Frontal cortex (tissue), 4 donors: Measurements from ENCODE around the gene EIPR1. TPM values are rescaled to one million over a fixed set of nuclear protein-coding genes. Genes with fewer than 3 reads are reported as not detected.
"Not testable (repeated sequence)": the region's sequence is repeated elsewhere in the genome, so short reads cannot be mapped to it uniquely, and the experiment has no call there.

Source experiments
- DNase-seq, 2 donors: peaks; one replicate each; pipeline ENCODE4 v3.0.0; 2012; ENCODE audit warnings: low spot score in 2 of 2
- FAIRE-seq: peaks from 2 replicates; lab custom pipeline; 2012; peaks lifted over from hg19 to GRCh38; lab: Jason Lieb, UNC
- total RNA-seq: library from RNA; depleted of rRNA; stranded (reverse); fragments of >200 nt; gene quantifications from one replicate; pipeline ENCODE4 v1.2.3, GENCODE V29; 2014
- donor health status: control.
- donor health status: control.
- donor health status: control.

Gene EIPR1
- total RNA-seq, 1 donor from 2014 or later: 40.8 TPM

- FAIRE-seq (peak; percentile 19), DNase-seq (peak in 1 of 2 donors; percentile 66)
Observed at GRCh38 chr2:3189076-3189591, 188.5 kb downstream of the EIPR1 start.

GRCh38 chr2:3188405-3188946, 189.1 kb downstream of the EIPR1 start:
- FAIRE-seq (no peak), DNase-seq (no peak)

- DNase-seq (no peak), FAIRE-seq (no peak)
Observed at GRCh38 chr2:3187467-3187866, 190.2 kb downstream of the EIPR1 start.

- DNase-seq (no peak), FAIRE-seq (no peak)
Observed at GRCh38 chr2:3186766-3187165, 190.9 kb downstream of the EIPR1 start.

GRCh38 chr2:3185910-3186309, 191.7 kb downstream of the EIPR1 start:
- FAIRE-seq (no peak), DNase-seq (no peak)

GRCh38 chr2:3185256-3185655, 192.4 kb downstream of the EIPR1 start:
- DNase-seq (no peak), FAIRE-seq (no peak)

- FAIRE-seq (no peak), DNase-seq (no peak)
Observed at GRCh38 chr2:3184167-3184566, 193.5 kb downstream of the EIPR1 start.

GRCh38 chr2:3183766-3184165, 193.9 kb downstream of the EIPR1 start:
- no peak for DNase-seq
- FAIRE-seq: no peak

GRCh38 chr2:3182848-3183247, 194.8 kb downstream of the EIPR1 start:
- DNase-seq (no peak), FAIRE-seq (no peak)

- FAIRE-seq (no peak), DNase-seq (no peak)
Observed at GRCh38 chr2:3181416-3182010, 196.1 kb downstream of the EIPR1 start.

GRCh38 chr2:3180909-3181221, 196.8 kb downstream of the EIPR1 start:
- DNase-seq: not testable (repeated sequence)
- FAIRE-seq: peak; percentile 87

GRCh38 chr2:3180082-3180908, 197.3 kb downstream of the EIPR1 start:
- no peak for DNase-seq
- no peak for FAIRE-seq

- no peak for DNase-seq
- FAIRE-seq: no peak
Observed at GRCh38 chr2:3179626-3180025, 198.0 kb downstream of the EIPR1 start.

- no peak for DNase-seq
- FAIRE-seq: no peak
Observed at GRCh38 chr2:3179208-3179607, 198.4 kb downstream of the EIPR1 start.

GRCh38 chr2:3178578-3179031, 199.0 kb downstream of the EIPR1 start:
- DNase-seq: no peak
- no peak for FAIRE-seq

- no peak for DNase-seq
- no peak for FAIRE-seq
Observed at GRCh38 chr2:3177891-3178577, 199.6 kb downstream of the EIPR1 start.

GRCh38 chr2:3176869-3177255, 200.8 kb downstream of the EIPR1 start:
- no peak for FAIRE-seq
- DNase-seq: no peak

- no peak for FAIRE-seq
- DNase-seq: no peak
Observed at GRCh38 chr2:3176071-3176868, 201.3 kb downstream of the EIPR1 start.

- FAIRE-seq: no peak
- DNase-seq: no peak
Observed at GRCh38 chr2:3175568-3175955, 202.1 kb downstream of the EIPR1 start.
